Kidney epithelial cell (primary cell): ENCODE results near the gene LRP11. TPM values are rescaled to one million over a fixed set of nuclear protein-coding genes. Genes with fewer than 3 reads are reported as not detected.

ENCODE experiments used
- DNase-seq: peaks from one replicate; pipeline ENCODE4 v3.0.0-alpha.2; 2010; ENCODE audit warnings: low read depth
- H3K27me3 ChIP-seq: 2 replicates; pipeline ENCODE4 v1.6.0; 2011; ENCODE audit warnings: low read length; ENCODE audit not compliant: control insufficient read depth, insufficient read depth
- H3K36me3 ChIP-seq: 2 replicates; pipeline ENCODE4 v1.5.1; 2011; ENCODE audit warnings: low read length; ENCODE audit not compliant: control insufficient read depth, insufficient read depth
- H3K4me3 ChIP-seq: 2 replicates; pipeline ENCODE4 v1.5.1; 2011; ENCODE audit warnings: low read depth, mild to moderate bottlenecking, control low read depth, low read length
- CTCF ChIP-seq: IDR thresholded peaks from 2 replicates; pipeline ENCODE4 v1.5.1; 2011; ENCODE audit warnings: mild to moderate bottlenecking, moderate library complexity, low read length, control low read depth, inconsistent platforms; ENCODE audit not compliant: insufficient read depth, poor library complexity, severe bottlenecking
- total RNA-seq: library from RNA; depleted of rRNA; stranded (reverse); fragments of >200 nt; gene quantifications from 2 replicates; pipeline ENCODE4 v1.2.3, GENCODE V29; 2015

LRP11 gene
- total RNA-seq, 1 donor from 2014 or later = 37.9 TPM

GRCh38 chr6:149898966-149899365, 34.8 kb upstream of the LRP11 start:
- Histone ChIP-seq H3K27me3 (no peaks in the 10 kb centered on the region), H3K36me3 (no peaks in the 10 kb centered on the region), H3K4me3 (no peak overlapping the region)
- no peak for TF ChIP-seq CTCF
- DNase-seq = no peak

DNA sequence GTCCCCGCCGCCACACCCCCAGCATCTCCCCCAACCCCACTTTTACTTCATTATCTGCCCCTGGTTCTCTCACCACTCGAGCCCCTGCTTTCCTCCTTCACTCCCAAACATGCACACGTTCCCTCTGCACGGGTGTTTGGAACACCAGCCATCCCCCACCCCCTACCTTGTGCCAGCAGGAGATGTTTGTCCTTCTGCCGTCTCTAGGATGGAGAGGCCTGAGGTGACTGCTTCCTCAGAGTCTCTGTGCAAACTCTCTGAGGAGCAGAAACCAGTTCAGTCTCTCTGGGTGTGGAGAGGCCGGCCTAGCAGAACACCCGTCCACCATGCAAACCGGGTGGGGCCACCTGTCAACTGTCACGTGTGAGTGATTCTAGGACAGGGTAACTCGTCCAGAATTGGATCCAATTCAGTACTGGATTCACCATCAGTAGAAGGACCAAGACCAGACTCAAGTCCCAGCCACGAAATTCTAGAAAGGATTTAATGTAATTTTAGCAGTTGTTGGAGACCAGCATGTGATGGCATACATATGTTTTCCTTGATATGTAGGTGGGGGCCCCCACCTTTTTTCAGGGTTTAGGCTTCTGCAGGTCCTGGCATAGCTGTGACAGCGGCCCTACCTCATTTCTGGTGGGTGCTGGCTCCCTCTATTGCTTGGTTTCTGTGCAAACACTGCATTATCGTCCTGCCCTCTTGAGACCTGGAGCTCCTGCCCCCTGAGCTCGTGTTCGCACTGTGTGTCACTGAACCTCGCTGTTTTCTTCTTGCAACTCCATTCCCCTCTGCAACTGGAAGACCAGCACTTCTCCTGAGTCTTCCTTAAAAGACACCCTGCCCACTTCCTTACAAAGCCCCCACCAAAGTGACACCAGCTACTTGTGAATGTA, 33.9 kb upstream of the LRP11 start, which contains the start of gene RAET1E:
RAET1E (minus strand) TSS at position 259 of the 890 bp plus-strand sequence. CDS start 7,212 bp downstream, outside the sequence.
- H3K27me3 ChIP-seq = no peaks in the 10 kb centered on the region
- TF ChIP-seq CTCF = no peak
- no peak within 1 kb of the TSS for H3K4me3 ChIP-seq
- no peak for DNase-seq
- H3K36me3 ChIP-seq = no peaks in the 10 kb centered on the region

DNA sequence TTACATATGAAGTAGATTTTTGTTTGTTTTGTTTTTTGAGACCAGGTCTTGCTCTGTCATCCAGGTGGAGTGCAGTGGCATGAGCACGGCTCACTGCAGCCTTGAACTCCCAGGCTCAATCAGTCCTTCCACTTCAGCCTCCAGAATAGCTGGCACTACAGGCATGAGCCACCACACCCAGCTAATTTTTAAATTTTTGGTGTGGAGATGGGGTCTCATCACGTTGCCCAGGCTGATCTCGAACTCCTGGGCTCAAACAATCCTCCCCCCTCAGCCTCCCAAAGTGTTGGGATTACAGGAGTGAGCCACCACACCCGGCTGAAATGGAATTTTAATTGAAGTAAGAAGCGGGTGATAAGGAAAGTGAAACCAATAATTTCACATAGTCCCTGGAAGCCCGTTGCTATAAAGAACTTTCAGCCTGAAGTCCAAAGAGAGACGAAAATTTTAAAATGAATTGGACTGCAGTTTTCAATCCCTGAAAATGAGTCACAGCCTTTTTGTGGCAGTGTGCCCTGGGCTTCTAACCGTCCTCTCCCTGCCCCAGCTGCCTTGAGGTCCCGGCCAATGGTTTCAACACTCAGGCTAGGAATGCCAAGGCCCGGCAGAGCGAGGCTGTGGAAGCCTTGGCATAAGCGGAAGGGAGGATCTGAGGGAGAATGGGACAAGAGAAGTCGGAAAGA, 33.0 kb upstream of the LRP11 start:
- Histone ChIP-seq H3K4me3 (no peak overlapping the region), H3K36me3 (no peaks in the 10 kb centered on the region), H3K27me3 (no peaks in the 10 kb centered on the region)
- no peak for TF ChIP-seq CTCF
- DNase-seq = no peak

DNA sequence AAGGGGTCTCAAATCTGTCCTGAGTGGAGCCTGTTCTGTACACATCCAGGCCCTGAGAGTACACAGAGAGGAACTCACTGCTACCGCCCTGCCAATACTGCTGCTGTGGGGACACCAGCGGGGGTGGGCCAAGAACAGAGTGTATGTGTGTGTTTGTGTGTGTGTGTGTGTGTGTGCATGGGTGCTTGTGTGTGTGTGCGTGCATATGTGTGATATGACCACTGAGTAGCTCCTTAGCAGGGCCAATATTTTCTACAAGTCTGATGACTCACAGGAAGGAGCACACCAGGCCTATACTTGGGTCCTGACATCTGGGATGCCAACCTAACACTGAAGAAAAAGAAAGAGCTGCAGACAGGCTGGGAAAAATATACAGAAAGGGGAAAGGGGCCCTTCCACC, 32.3 kb upstream of the LRP11 start:
- TF ChIP-seq CTCF = no peak
- Histone ChIP-seq H3K27me3 (no peaks in the 10 kb centered on the region), H3K36me3 (no peaks in the 10 kb centered on the region), H3K4me3 (no peak overlapping the region)
- DNase-seq = no peak

DNA sequence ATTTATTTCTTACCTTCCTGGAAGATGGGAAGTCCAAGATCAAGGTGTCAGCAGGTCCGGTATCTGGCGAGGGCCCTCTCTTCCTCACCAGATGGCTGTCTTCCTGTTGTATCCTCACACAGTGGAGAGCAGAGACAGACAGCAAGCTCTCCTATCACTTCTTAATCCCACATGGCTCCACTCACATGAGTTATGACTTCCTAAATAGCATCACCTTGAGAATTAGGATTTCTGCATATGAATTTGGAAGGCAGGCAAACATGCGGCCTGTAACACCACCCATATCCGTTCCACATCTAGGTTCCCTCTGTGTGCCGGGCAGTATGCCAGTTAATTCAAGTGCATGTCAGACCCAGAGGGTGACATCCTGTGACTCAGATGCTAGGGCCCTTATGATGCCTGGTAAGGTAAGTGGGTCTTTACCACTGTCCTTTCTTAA, 31.7 kb upstream of the LRP11 start:
- TF ChIP-seq CTCF = no peak
- Histone ChIP-seq H3K36me3 (no peaks in the 10 kb centered on the region), H3K27me3 (no peaks in the 10 kb centered on the region), H3K4me3 (no peak overlapping the region)
- DNase-seq = no peak
